Suprapubic skin (tissue), 4 donors: Measurements from ENCODE around the gene ATL1. TPM values are rescaled to one million over a fixed set of nuclear protein-coding genes. Genes with fewer than 3 reads are reported as not detected.

Experiments
- DNase-seq, 2 donors: peaks; one replicate each; pipeline ENCODE4 v3.0.0-alpha.2; 2019; ENCODE audit warnings: low spot score in 2 of 2
- H3K27ac ChIP-seq: fragments of 200-600 bp; sonication (generic); one replicate; pipeline ENCODE4 v1.5.1; 2019
- H3K27me3 ChIP-seq: fragments of 200-600 bp; sonication (generic); one replicate; pipeline ENCODE4 v1.5.1; 2019
- H3K36me3 ChIP-seq: fragments of 200-600 bp; sonication (generic); one replicate; pipeline ENCODE4 v1.5.1; 2019
- H3K4me1 ChIP-seq: fragments of 200-600 bp; sonication (generic); one replicate; pipeline ENCODE4 v1.5.1; 2019
- H3K4me3 ChIP-seq: fragments of 200-600 bp; sonication (generic); one replicate; pipeline ENCODE4 v1.5.1; 2019; ENCODE audit warnings: mild to moderate bottlenecking
- H3K9me3 ChIP-seq: fragments of 200-600 bp; sonication (generic); one replicate; pipeline ENCODE4 v1.5.1; 2019
- EP300 ChIP-seq: sonication (generic); formaldehyde crosslinking; IDR thresholded peaks from one replicate; pipeline ENCODE4 v1.6.1; 2017; ENCODE audit warnings: antibody characterized with exemption
- POLR2A ChIP-seq, 2 donors: fragments of 450-650 bp; IDR thresholded peaks; one replicate each; pipeline ENCODE4 v1.6.1; 2017; ENCODE audit warnings: antibody characterized with exemption in 2 of 2, mild to moderate bottlenecking in 2 of 2, moderate library complexity in 2 of 2
- POLR2AphosphoS5 ChIP-seq, 3 donors: sonication (generic); formaldehyde crosslinking; IDR thresholded peaks; one replicate each; pipeline ENCODE4 v1.6.1; 2017; ENCODE audit warnings: antibody characterized with exemption in 3 of 3
- WGBS: methylation state at CpG from one replicate; pipeline ENCODE4 v1.1.5; 2018; 5-methylcytosine and 5-hydroxymethylcytosine counted together
- total RNA-seq, 4 donors: library from RNA; depleted of rRNA; stranded (reverse); fragments of >200 nt; gene quantifications; one replicate each; pipeline ENCODE4 v1.1.0, GENCODE V29; 2016
- TF ChIP-seq, protein P1 (sequence below), 2 donors: fragments of 200-600 bp in 1 of 2; fragments of 450-650 bp in 1 of 2; sonication (generic) in 1 of 2; IDR thresholded peaks; one replicate each; pipeline ENCODE4 v1.5.1; 2016 to 2019; ENCODE audit warnings: antibody characterized with exemption in 2 of 2, mild to moderate bottlenecking in 1 of 2, moderate library complexity in 1 of 2

The ATL1 gene
- total RNA-seq, 4 donors from 2014 or later = 8.2 to 22.8 (median 14.5) TPM

- no peaks in the 10 kb centered on the region for H3K36me3 ChIP-seq
- no peak overlapping the region for H3K4me3 ChIP-seq
- peaks cover 53% of the 10 kb centered on the region for H3K4me1 ChIP-seq
- WGBS = 68% methylated on average over 6 of the region's 6 CpGs
- H3K27ac ChIP-seq = no peak overlapping the region
- DNase-seq = no peak
- no peaks in the 10 kb centered on the region for H3K9me3 ChIP-seq
- H3K27me3 ChIP-seq = no peaks in the 10 kb centered on the region
- TF ChIP-seq, protein P1, sequence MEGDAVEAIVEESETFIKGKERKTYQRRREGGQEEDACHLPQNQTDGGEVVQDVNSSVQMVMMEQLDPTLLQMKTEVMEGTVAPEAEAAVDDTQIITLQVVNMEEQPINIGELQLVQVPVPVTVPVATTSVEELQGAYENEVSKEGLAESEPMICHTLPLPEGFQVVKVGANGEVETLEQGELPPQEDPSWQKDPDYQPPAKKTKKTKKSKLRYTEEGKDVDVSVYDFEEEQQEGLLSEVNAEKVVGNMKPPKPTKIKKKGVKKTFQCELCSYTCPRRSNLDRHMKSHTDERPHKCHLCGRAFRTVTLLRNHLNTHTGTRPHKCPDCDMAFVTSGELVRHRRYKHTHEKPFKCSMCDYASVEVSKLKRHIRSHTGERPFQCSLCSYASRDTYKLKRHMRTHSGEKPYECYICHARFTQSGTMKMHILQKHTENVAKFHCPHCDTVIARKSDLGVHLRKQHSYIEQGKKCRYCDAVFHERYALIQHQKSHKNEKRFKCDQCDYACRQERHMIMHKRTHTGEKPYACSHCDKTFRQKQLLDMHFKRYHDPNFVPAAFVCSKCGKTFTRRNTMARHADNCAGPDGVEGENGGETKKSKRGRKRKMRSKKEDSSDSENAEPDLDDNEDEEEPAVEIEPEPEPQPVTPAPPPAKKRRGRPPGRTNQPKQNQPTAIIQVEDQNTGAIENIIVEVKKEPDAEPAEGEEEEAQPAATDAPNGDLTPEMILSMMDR (IDR thresholded peaks at IDR 0.05) = no peak
- TF ChIP-seq EP300 (no peak), POLR2A (IDR thresholded peaks at IDR 0.05) (no peak), POLR2AphosphoS5 (IDR thresholded peaks at IDR 0.05) (no peak)
These were observed 35.0 kb upstream of the ATL1 start for GRCh38 chr14:50524731-50525515.

DNA sequence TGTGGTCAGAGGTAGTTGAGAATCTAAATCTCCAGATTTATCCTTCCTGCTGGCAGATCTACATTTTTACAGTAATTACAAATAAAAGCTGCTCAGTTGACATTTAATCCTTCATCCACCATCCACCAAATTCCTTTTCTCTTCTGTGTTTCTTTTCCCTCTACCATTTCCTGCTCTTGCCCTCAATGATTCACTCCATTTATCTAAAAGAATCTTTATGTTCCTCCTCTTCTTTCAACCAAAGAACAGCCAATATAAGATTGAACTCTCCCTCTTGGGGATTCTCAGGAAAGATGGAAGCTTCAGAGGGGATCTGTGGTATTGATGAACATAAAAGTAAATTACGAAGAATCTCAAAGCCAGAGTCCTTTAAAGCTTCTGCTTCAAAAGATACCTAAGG, 31.9 kb upstream of the ATL1 start:
- no peaks in the 10 kb centered on the region for H3K36me3 ChIP-seq
- no peaks in the 10 kb centered on the region for H3K27me3 ChIP-seq
- peaks cover 56% of the 10 kb centered on the region for H3K4me1 ChIP-seq
- no peak overlapping the region for H3K27ac ChIP-seq
- TF ChIP-seq EP300 = no peak
- TF ChIP-seq, protein P1 (IDR thresholded peaks at IDR 0.05) = no peak
- no peak for TF ChIP-seq POLR2A (IDR thresholded peaks at IDR 0.05)
- no peak for TF ChIP-seq POLR2AphosphoS5 (IDR thresholded peaks at IDR 0.05)
- H3K9me3 ChIP-seq = no peaks in the 10 kb centered on the region
- WGBS = 88% methylated on average over 1 of the region's 1 CpG
- no peak for DNase-seq
- H3K4me3 ChIP-seq = no peak overlapping the region

DNA sequence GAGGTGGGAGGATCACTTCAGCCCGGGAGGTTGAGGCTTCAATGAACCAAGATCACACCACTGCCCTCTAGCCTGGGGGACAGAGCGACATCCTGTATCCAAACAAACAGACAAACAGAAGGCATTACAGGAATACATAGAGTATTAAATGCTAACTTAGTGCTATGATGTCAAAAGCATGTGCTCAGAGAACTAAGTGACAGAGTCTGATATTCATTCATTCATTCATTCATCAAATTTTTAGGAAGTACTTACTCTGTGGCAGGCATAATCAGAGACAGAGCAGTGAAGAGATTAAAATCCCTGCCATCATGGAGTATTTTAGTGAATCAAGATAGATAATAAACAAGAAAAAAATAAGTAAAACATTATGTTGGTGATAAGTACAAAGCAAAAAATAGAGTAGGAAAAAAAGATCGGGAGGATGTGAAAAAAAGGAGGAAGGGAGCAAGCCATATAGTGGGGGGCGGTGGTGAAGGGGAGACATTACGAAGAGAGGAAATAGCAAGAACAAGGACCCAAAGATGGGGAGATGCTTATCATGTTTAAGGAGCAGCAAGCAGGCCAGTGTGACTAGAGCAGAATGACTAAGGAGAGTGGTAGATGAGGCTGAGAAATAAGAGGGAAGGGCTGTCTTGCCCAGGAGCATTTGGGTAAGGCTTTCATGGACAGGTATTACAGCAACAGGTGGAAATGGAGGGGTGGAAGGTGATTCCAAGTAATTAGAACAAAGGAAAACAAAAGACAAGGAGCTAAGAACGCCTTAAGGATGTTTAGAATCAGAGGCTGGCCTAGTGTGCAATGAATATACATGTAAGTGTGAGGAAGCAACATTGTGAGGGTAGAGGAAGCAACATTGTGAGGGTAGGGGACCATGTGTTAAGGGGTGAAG, 30.4 kb upstream of the ATL1 start:
- Histone ChIP-seq H3K4me3 (peak overlapping the region; percentile 83), H3K27me3 (no peaks in the 10 kb centered on the region), H3K27ac (peak overlapping the region; percentile 18), H3K9me3 (no peaks in the 10 kb centered on the region), H3K36me3 (no peaks in the 10 kb centered on the region), H3K4me1 (peaks cover 65% of the 10 kb centered on the region)
- no peak for DNase-seq
- 61% methylated on average over 6 of the region's 6 CpGs for WGBS
- no peak for TF ChIP-seq EP300
- TF ChIP-seq POLR2AphosphoS5 (IDR thresholded peaks at IDR 0.05) = no peak

- no peak for DNase-seq
- H3K27me3 ChIP-seq = no peaks in the 10 kb centered on the region
- TF ChIP-seq EP300 (no peak), POLR2A (IDR thresholded peaks at IDR 0.05) (no peak), POLR2AphosphoS5 (IDR thresholded peaks at IDR 0.05) (no peak)
- TF ChIP-seq, protein P1 (IDR thresholded peaks at IDR 0.05) = no peak
- WGBS = 24% methylated on average over 1 of the region's 1 CpG
- H3K4me1 ChIP-seq = peaks cover 58% of the 10 kb centered on the region
- no peak overlapping the region for H3K27ac ChIP-seq
- peak overlapping the region; percentile 83 for H3K4me3 ChIP-seq
- no peaks in the 10 kb centered on the region for H3K36me3 ChIP-seq
- H3K9me3 ChIP-seq = no peaks in the 10 kb centered on the region
These were observed 29.6 kb upstream of the ATL1 start for GRCh38 chr14:50530358-50530757.

DNA sequence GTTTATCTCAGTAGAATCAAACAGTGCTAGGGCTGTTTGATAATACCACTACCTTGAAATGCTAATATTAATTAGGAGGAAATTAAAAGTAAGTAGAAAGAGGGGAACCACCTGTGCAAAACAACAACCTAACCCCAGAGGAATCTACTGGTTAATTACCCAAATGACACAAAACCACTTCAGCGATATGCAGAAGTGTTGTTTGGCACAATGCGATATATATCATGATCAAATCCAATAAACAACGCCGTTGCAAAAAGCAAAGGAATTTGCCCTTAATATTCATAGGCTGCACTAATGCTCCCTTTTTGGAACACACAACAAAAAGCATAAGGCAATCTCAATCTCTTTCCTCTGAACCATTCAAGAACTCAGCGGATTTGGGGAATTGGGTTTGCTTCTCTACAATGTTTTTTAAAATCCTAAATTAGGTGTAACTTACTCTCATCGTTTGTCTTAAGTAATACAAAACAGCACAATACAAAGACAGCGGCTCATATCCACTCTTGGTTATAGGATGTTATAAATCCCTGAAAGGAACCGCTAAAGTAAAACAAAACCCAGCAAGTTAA, 29.1 kb upstream of the ATL1 start:
- no peaks in the 10 kb centered on the region for H3K9me3 ChIP-seq
- TF ChIP-seq POLR2A (IDR thresholded peaks at IDR 0.05) (no peak), POLR2AphosphoS5 (IDR thresholded peaks at IDR 0.05) (no peak), EP300 (no peak)
- TF ChIP-seq, protein P1 (IDR thresholded peaks at IDR 0.05) = no peak
- H3K27me3 ChIP-seq = no peaks in the 10 kb centered on the region
- no peaks in the 10 kb centered on the region for H3K36me3 ChIP-seq
- DNase-seq = no peak
- H3K27ac ChIP-seq = no peak overlapping the region
- peak overlapping the region; percentile 83 for H3K4me3 ChIP-seq
- 24% methylated on average over 8 of the region's 8 CpGs for WGBS
- H3K4me1 ChIP-seq = peaks cover 52% of the 10 kb centered on the region
